ENCODE data around the gene UBL3.
A peak's percentile ranks its signal among the peaks of the same experiment; 100 is the strongest.

Gene UBL3

GRCh38 chr13:29875646-29876045 lies 25.2 kb upstream of the UBL3 start:
- Mint-ChIP-seq H3K4me1 (ENCODE audit: low read depth) (no peaks in the 10 kb centered on the region), H3K4me3 (no peak overlapping the region), H3K36me3 (ENCODE audit: low read depth) (no peaks in the 10 kb centered on the region), H3K27ac (no peak overlapping the region), H3K9me3 (no peaks in the 10 kb centered on the region), H3K27me3 (peaks cover 30% of the 10 kb centered on the region)

GRCh38 chr13:29868581-29868980 lies 18.2 kb upstream of the UBL3 start:
- Mint-ChIP-seq H3K27ac (no peak overlapping the region), H3K9me3 (no peaks in the 10 kb centered on the region), H3K27me3 (peaks cover 19% of the 10 kb centered on the region), H3K4me1 (ENCODE audit: low read depth) (no peaks in the 10 kb centered on the region), H3K4me3 (no peak overlapping the region), H3K36me3 (ENCODE audit: low read depth) (no peaks in the 10 kb centered on the region)

GRCh38 chr13:29865934-29866333 lies 15.5 kb upstream of the UBL3 start:
- H3K4me3 Mint-ChIP-seq, result no peak overlapping the region
- no peaks in the 10 kb centered on the region for H3K36me3 Mint-ChIP-seq (ENCODE audit: low read depth)
- H3K4me1 Mint-ChIP-seq (ENCODE audit: low read depth), result no peaks in the 10 kb centered on the region
- H3K9me3 Mint-ChIP-seq, result no peaks in the 10 kb centered on the region
- H3K27ac Mint-ChIP-seq, result no peak overlapping the region
- peaks cover 8% of the 10 kb centered on the region for H3K27me3 Mint-ChIP-seq

- H3K27ac Mint-ChIP-seq, result no peak overlapping the region
- H3K4me3 Mint-ChIP-seq, result no peak overlapping the region
- no peaks in the 10 kb centered on the region for H3K36me3 Mint-ChIP-seq (ENCODE audit: low read depth)
- H3K9me3 Mint-ChIP-seq, result no peaks in the 10 kb centered on the region
- peaks cover 2% of the 10 kb centered on the region for H3K4me1 Mint-ChIP-seq (ENCODE audit: low read depth)
- H3K27me3 Mint-ChIP-seq, result peaks cover 3% of the 10 kb centered on the region
These were observed 11.3 kb upstream of the UBL3 start for GRCh38 chr13:29861694-29862110.

GRCh38 chr13:29859971-29860370 lies 9.6 kb upstream of the UBL3 start:
- Mint-ChIP-seq H3K4me3 (no peak overlapping the region), H3K4me1 (ENCODE audit: low read depth) (peaks cover 8% of the 10 kb centered on the region), H3K27ac (no peak overlapping the region)

GRCh38 chr13:29858667-29859066 lies 8.2 kb upstream of the UBL3 start:
- no peaks in the 10 kb centered on the region for H3K9me3 Mint-ChIP-seq
- H3K4me3 Mint-ChIP-seq, result no peak overlapping the region
- H3K27me3 Mint-ChIP-seq, result no peaks in the 10 kb centered on the region
- no peaks in the 10 kb centered on the region for H3K36me3 Mint-ChIP-seq (ENCODE audit: low read depth)
- peaks cover 8% of the 10 kb centered on the region for H3K4me1 Mint-ChIP-seq (ENCODE audit: low read depth)
- H3K27ac Mint-ChIP-seq, result no peak overlapping the region

More at GRCh38 chr13:29859971-29860370, 9.6 kb upstream of the UBL3 start:
- peaks cover 3% of the 10 kb centered on the region for H3K27me3 Mint-ChIP-seq
- no peaks in the 10 kb centered on the region for H3K36me3 Mint-ChIP-seq (ENCODE audit: low read depth)
- H3K9me3 Mint-ChIP-seq, result no peaks in the 10 kb centered on the region

GRCh38 chr13:29858231-29858630 lies 7.8 kb upstream of the UBL3 start:
- peaks cover 10% of the 10 kb centered on the region for H3K4me1 Mint-ChIP-seq (ENCODE audit: low read depth)
- no peaks in the 10 kb centered on the region for H3K27me3 Mint-ChIP-seq
- H3K9me3 Mint-ChIP-seq, result no peaks in the 10 kb centered on the region
- no peak overlapping the region for H3K4me3 Mint-ChIP-seq
- no peaks in the 10 kb centered on the region for H3K36me3 Mint-ChIP-seq (ENCODE audit: low read depth)
- no peak overlapping the region for H3K27ac Mint-ChIP-seq

- H3K36me3 Mint-ChIP-seq (ENCODE audit: low read depth), result no peaks in the 10 kb centered on the region
- no peak overlapping the region for H3K4me3 Mint-ChIP-seq
- no peaks in the 10 kb centered on the region for H3K27me3 Mint-ChIP-seq
- peaks cover 19% of the 10 kb centered on the region for H3K4me1 Mint-ChIP-seq (ENCODE audit: low read depth)
- H3K9me3 Mint-ChIP-seq, result no peaks in the 10 kb centered on the region
- H3K27ac Mint-ChIP-seq, result no peak overlapping the region
These were observed 6.7 kb upstream of the UBL3 start for GRCh38 chr13:29857085-29857484.

GRCh38 chr13:29856426-29856825 lies 6.0 kb upstream of the UBL3 start:
- H3K36me3 Mint-ChIP-seq (ENCODE audit: low read depth), result no peaks in the 10 kb centered on the region
- H3K27ac Mint-ChIP-seq, result no peak overlapping the region
- H3K4me1 Mint-ChIP-seq (ENCODE audit: low read depth), result peaks cover 19% of the 10 kb centered on the region
- H3K4me3 Mint-ChIP-seq, result no peak overlapping the region
- H3K9me3 Mint-ChIP-seq, result no peaks in the 10 kb centered on the region
- H3K27me3 Mint-ChIP-seq, result no peaks in the 10 kb centered on the region

- Mint-ChIP-seq H3K27me3 (no peaks in the 10 kb centered on the region), H3K36me3 (ENCODE audit: low read depth) (no peaks in the 10 kb centered on the region), H3K27ac (no peak overlapping the region), H3K9me3 (no peaks in the 10 kb centered on the region), H3K4me1 (ENCODE audit: low read depth) (peaks cover 22% of the 10 kb centered on the region), H3K4me3 (no peak overlapping the region)
These were observed 5.4 kb upstream of the UBL3 start for GRCh38 chr13:29855784-29856183.

- Mint-ChIP-seq H3K36me3 (ENCODE audit: low read depth) (no peaks in the 10 kb centered on the region), H3K27me3 (no peaks in the 10 kb centered on the region), H3K9me3 (no peaks in the 10 kb centered on the region), H3K4me3 (no peak overlapping the region), H3K4me1 (ENCODE audit: low read depth) (peaks cover 23% of the 10 kb centered on the region), H3K27ac (no peak overlapping the region)
These were observed 4.6 kb upstream of the UBL3 start for GRCh38 chr13:29855009-29855408.

GRCh38 chr13:29853131-29853530 lies 2.7 kb upstream of the UBL3 start:
- Mint-ChIP-seq H3K9me3 (no peaks in the 10 kb centered on the region), H3K4me3 (no peak overlapping the region)

GRCh38 chr13:29852472-29853054 lies 2.1 kb upstream of the UBL3 start:
- H3K4me3 Mint-ChIP-seq, result no peak overlapping the region
- no peaks in the 10 kb centered on the region for H3K27me3 Mint-ChIP-seq
- no peaks in the 10 kb centered on the region for H3K9me3 Mint-ChIP-seq
- H3K36me3 Mint-ChIP-seq (ENCODE audit: low read depth), result no peaks in the 10 kb centered on the region
- H3K27ac Mint-ChIP-seq, result peak overlapping the region; percentile 38
- peaks cover 27% of the 10 kb centered on the region for H3K4me1 Mint-ChIP-seq (ENCODE audit: low read depth)

More at GRCh38 chr13:29853131-29853530, 2.7 kb upstream of the UBL3 start:
- Mint-ChIP-seq H3K4me1 (ENCODE audit: low read depth) (peaks cover 24% of the 10 kb centered on the region), H3K27ac (no peak overlapping the region), H3K27me3 (no peaks in the 10 kb centered on the region), H3K36me3 (ENCODE audit: low read depth) (no peaks in the 10 kb centered on the region)

GRCh38 chr13:29849731-29850212 lies 645 bp downstream of the UBL3 start:
- no peaks in the 10 kb centered on the region for H3K9me3 Mint-ChIP-seq
- H3K4me1 Mint-ChIP-seq (ENCODE audit: low read depth), result peaks cover 48% of the 10 kb centered on the region
- no peaks in the 10 kb centered on the region for H3K36me3 Mint-ChIP-seq (ENCODE audit: low read depth)
- peak overlapping the region; percentile 93 for H3K27ac Mint-ChIP-seq
- no peaks in the 10 kb centered on the region for H3K27me3 Mint-ChIP-seq
- H3K4me3 Mint-ChIP-seq, result peak overlapping the region; percentile 99

GRCh38 chr13:29849071-29849631 lies 1.3 kb downstream of the UBL3 start:
- peak overlapping the region; percentile 93 for H3K27ac Mint-ChIP-seq

GRCh38 chr13:29847501-29847983 lies 2.9 kb downstream of the UBL3 start:
- Mint-ChIP-seq H3K9me3 (no peaks in the 10 kb centered on the region), H3K27ac (peak overlapping the region; percentile 82), H3K27me3 (no peaks in the 10 kb centered on the region), H3K36me3 (ENCODE audit: low read depth) (no peaks in the 10 kb centered on the region), H3K4me3 (peak overlapping the region; percentile 95), H3K4me1 (ENCODE audit: low read depth) (peaks cover 52% of the 10 kb centered on the region)

More at GRCh38 chr13:29849071-29849631, 1.3 kb downstream of the UBL3 start:
- H3K4me3 Mint-ChIP-seq, result peak overlapping the region; percentile 99
- H3K36me3 Mint-ChIP-seq (ENCODE audit: low read depth), result no peaks in the 10 kb centered on the region
- no peaks in the 10 kb centered on the region for H3K9me3 Mint-ChIP-seq
- peaks cover 49% of the 10 kb centered on the region for H3K4me1 Mint-ChIP-seq (ENCODE audit: low read depth)
- no peaks in the 10 kb centered on the region for H3K27me3 Mint-ChIP-seq

Measured in stimulated activated naive CD8-positive, alpha-beta T cell treated with anti-CD3 and anti-CD28 coated beads, Interleukin-15, Interleukin-2, amounts not matched to agents 100 ng/mL and 50 ng/mL, for 24 hours (primary cell).